Neural progenitor cell (in vitro differentiated cells): ENCODE data around the gene INO80. TPM values are rescaled to one million over a fixed set of nuclear protein-coding genes. Genes with fewer than 3 reads are reported as not detected.

Source experiments
- DNase-seq: peaks from one replicate; pipeline ENCODE4 v3.0.0-alpha.2; 2016; ENCODE audit warnings: low spot score
- H2AFZ ChIP-seq: fragments of 200-600 bp; sonication (generic); replicated peaks from 2 replicates; pipeline ENCODE4 v1.6.1; 2016; ENCODE audit warnings: antibody characterized with exemption
- H3F3A ChIP-seq: fragments of 200-600 bp; sonication (generic); 2 replicates; pipeline ENCODE4 v1.6.1; 2016; ENCODE audit warnings: antibody characterized with exemption, low read depth
- H3K27ac ChIP-seq: fragments of 200-600 bp; sonication (generic); 2 replicates; pipeline ENCODE4 v1.5.1; 2016; ENCODE audit warnings: mild to moderate bottlenecking
- H3K27me3 ChIP-seq: fragments of 200-600 bp; sonication (generic); 2 replicates; pipeline ENCODE4 v1.6.1; 2016; ENCODE audit warnings: mild to moderate bottlenecking, moderate library complexity
- H3K36me3 ChIP-seq: fragments of 200-600 bp; sonication (generic); 2 replicates; pipeline ENCODE4 v1.5.1; 2016
- H3K4me1 ChIP-seq: fragments of 200-600 bp; sonication (generic); 2 replicates; pipeline ENCODE4 v1.6.1; 2016; ENCODE audit warnings: mixed run types
- H3K4me2 ChIP-seq: fragments of 200-600 bp; sonication (generic); 2 replicates; pipeline ENCODE4 v1.6.1; 2016
- H3K4me3 ChIP-seq: fragments of 200-600 bp; sonication (generic); 2 replicates; pipeline ENCODE4 v1.5.1; 2016
- H3K79me2 ChIP-seq: fragments of 200-600 bp; sonication (generic); 2 replicates; pipeline ENCODE4 v1.6.1; 2016; ENCODE audit warnings: low read depth
- H3K9ac ChIP-seq: fragments of 200-600 bp; sonication (generic); 2 replicates; pipeline ENCODE4 v1.6.1; 2016
- H3K9me3 ChIP-seq: fragments of 200-600 bp; sonication (generic); 2 replicates; pipeline ENCODE4 v1.5.1; 2016; ENCODE audit warnings: low read depth
- H4K20me1 ChIP-seq: fragments of 200-600 bp; sonication (generic); 2 replicates; pipeline ENCODE4 v1.6.1; 2016; ENCODE audit warnings: low read depth
- H3K27ac Mint-ChIP-seq: 3 replicates; pipeline ENCODE4 v1.8.0; 2021; ENCODE audit warnings: mixed read lengths
- H3K27me3 Mint-ChIP-seq: 2 replicates; pipeline ENCODE4 v1.8.0; 2022; ENCODE audit warnings: low read depth, mild to moderate bottlenecking, inconsistent platforms, moderate library complexity, mixed read lengths; ENCODE audit not compliant: insufficient read depth
- H3K36me3 Mint-ChIP-seq: 3 replicates; pipeline ENCODE4 v1.8.0; 2021; ENCODE audit warnings: mixed read lengths
- H3K4me1 Mint-ChIP-seq: 3 replicates; pipeline ENCODE4 v1.8.0; 2021; ENCODE audit warnings: mixed read lengths
- H3K4me3 Mint-ChIP-seq: 3 replicates; pipeline ENCODE4 v1.8.0; 2021; ENCODE audit warnings: mild to moderate bottlenecking, moderate library complexity, mixed read lengths
- H3K9me3 Mint-ChIP-seq: 3 replicates; pipeline ENCODE4 v1.8.0; 2020; ENCODE audit warnings: mixed read lengths
- EZH2 ChIP-seq: fragments of 200-600 bp; sonication (generic); IDR thresholded peaks from 2 replicates; pipeline ENCODE4 v1.6.1; 2017; ENCODE audit warnings: antibody characterized with exemption, mild to moderate bottlenecking, moderate library complexity
- EZH2phosphoT487 ChIP-seq: fragments of 200-600 bp; sonication (generic); IDR thresholded peaks from 2 replicates; pipeline ENCODE4 v1.6.1; 2017; ENCODE audit warnings: antibody characterized with exemption
- total RNA-seq: library from RNA; depleted of rRNA; stranded (reverse); fragments of >200 nt; gene quantifications from 2 replicates; pipeline ENCODE4 v1.2.3, GENCODE V29; 2015; ENCODE audit warnings: low replicate concordance
- TF ChIP-seq, protein P1 (sequence below): fragments of 200-600 bp; sonication (generic); IDR thresholded peaks from 2 replicates; pipeline ENCODE4 v1.5.1; 2017; ENCODE audit warnings: antibody characterized with exemption, mild to moderate bottlenecking

Gene INO80
- total RNA-seq, 1 donor from 2014 or later: 25.4 TPM

GRCh38 chr15:40941528-40942336, 174.3 kb downstream of the INO80 start:
- Histone ChIP-seq H3F3A (peaks cover 23% of the 10 kb centered on the region), H4K20me1 (no peaks in the 10 kb centered on the region), H3K9me3 (no peaks in the 10 kb centered on the region), H3K4me3 (peak overlapping the region; percentile 50), H2AFZ (peak overlapping the region; percentile 100), H3K27ac (no peak overlapping the region), H3K27me3 (peaks cover 43% of the 10 kb centered on the region), H3K36me3 (no peaks in the 10 kb centered on the region), H3K79me2 (no peaks in the 10 kb centered on the region), H3K9ac (peak overlapping the region; percentile 17), H3K4me1 (peaks cover 13% of the 10 kb centered on the region), H3K4me2 (peak overlapping the region; percentile 85)
- TF ChIP-seq EZH2phosphoT487: peak; percentile 18
- TF ChIP-seq, protein P1, sequence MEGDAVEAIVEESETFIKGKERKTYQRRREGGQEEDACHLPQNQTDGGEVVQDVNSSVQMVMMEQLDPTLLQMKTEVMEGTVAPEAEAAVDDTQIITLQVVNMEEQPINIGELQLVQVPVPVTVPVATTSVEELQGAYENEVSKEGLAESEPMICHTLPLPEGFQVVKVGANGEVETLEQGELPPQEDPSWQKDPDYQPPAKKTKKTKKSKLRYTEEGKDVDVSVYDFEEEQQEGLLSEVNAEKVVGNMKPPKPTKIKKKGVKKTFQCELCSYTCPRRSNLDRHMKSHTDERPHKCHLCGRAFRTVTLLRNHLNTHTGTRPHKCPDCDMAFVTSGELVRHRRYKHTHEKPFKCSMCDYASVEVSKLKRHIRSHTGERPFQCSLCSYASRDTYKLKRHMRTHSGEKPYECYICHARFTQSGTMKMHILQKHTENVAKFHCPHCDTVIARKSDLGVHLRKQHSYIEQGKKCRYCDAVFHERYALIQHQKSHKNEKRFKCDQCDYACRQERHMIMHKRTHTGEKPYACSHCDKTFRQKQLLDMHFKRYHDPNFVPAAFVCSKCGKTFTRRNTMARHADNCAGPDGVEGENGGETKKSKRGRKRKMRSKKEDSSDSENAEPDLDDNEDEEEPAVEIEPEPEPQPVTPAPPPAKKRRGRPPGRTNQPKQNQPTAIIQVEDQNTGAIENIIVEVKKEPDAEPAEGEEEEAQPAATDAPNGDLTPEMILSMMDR: peak; percentile 58
- peak; percentile 64 for TF ChIP-seq EZH2
- DNase-seq: peak; percentile 95
- Mint-ChIP-seq H3K27ac (no peak overlapping the region), H3K4me3 (peak overlapping the region; percentile 82), H3K27me3 (peaks cover 15% of the 10 kb centered on the region), H3K9me3 (no peaks in the 10 kb centered on the region), H3K36me3 (no peaks in the 10 kb centered on the region), H3K4me1 (peaks cover 30% of the 10 kb centered on the region)

GRCh38 chr15:40941068-40941527, 175.0 kb downstream of the INO80 start:
- H3K9ac ChIP-seq: peak overlapping the region; percentile 17

GRCh38 chr15:40940296-40940801, 175.7 kb downstream of the INO80 start:
- Histone ChIP-seq H3K4me3 (no peak overlapping the region), H3K27ac (no peak overlapping the region), H3K36me3 (no peaks in the 10 kb centered on the region), H3K27me3 (peaks cover 46% of the 10 kb centered on the region), H3K79me2 (no peaks in the 10 kb centered on the region), H3K9me3 (no peaks in the 10 kb centered on the region), H3K4me2 (no peak overlapping the region), H3K4me1 (peaks cover 13% of the 10 kb centered on the region), H3K9ac (no peak overlapping the region), H3F3A (peaks cover 23% of the 10 kb centered on the region), H2AFZ (no peak overlapping the region), H4K20me1 (no peaks in the 10 kb centered on the region)
- Mint-ChIP-seq H3K36me3 (no peaks in the 10 kb centered on the region), H3K9me3 (no peaks in the 10 kb centered on the region), H3K4me3 (peak overlapping the region; percentile 30), H3K27me3 (peaks cover 18% of the 10 kb centered on the region), H3K4me1 (peaks cover 31% of the 10 kb centered on the region), H3K27ac (peak overlapping the region; percentile 42)
- TF ChIP-seq EZH2phosphoT487: no peak
- no peak for TF ChIP-seq EZH2
- TF ChIP-seq, protein P1: no peak
- no peak for DNase-seq

More at GRCh38 chr15:40941068-40941527, 175.0 kb downstream of the INO80 start:
- H3K4me1 ChIP-seq: peaks cover 13% of the 10 kb centered on the region
- H3K4me2 ChIP-seq: peak overlapping the region; percentile 85
- no peak overlapping the region for H3K27ac Mint-ChIP-seq
- H3K36me3 Mint-ChIP-seq: no peaks in the 10 kb centered on the region
- TF ChIP-seq, protein P1: no peak
- no peak for TF ChIP-seq EZH2
- no peak for TF ChIP-seq EZH2phosphoT487
- peaks cover 23% of the 10 kb centered on the region for H3F3A ChIP-seq
- H3K4me3 ChIP-seq: peak overlapping the region; percentile 50
- H2AFZ ChIP-seq: peak overlapping the region; percentile 86
- no peaks in the 10 kb centered on the region for H3K79me2 ChIP-seq
- H3K27ac ChIP-seq: no peak overlapping the region
- H3K36me3 ChIP-seq: no peaks in the 10 kb centered on the region
- peaks cover 15% of the 10 kb centered on the region for H3K27me3 Mint-ChIP-seq
- H3K4me1 Mint-ChIP-seq: peaks cover 31% of the 10 kb centered on the region
- peak overlapping the region; percentile 79 for H3K4me3 Mint-ChIP-seq
- H3K9me3 Mint-ChIP-seq: no peaks in the 10 kb centered on the region
- peaks cover 43% of the 10 kb centered on the region for H3K27me3 ChIP-seq
- no peaks in the 10 kb centered on the region for H4K20me1 ChIP-seq
- DNase-seq: peak; percentile 28
- no peaks in the 10 kb centered on the region for H3K9me3 ChIP-seq
